ENCODE measurements around the gene NIPBL. TPM values are rescaled to one million over a fixed set of nuclear protein-coding genes. Genes with fewer than 3 reads are reported as not detected.

NIPBL gene, protein sequence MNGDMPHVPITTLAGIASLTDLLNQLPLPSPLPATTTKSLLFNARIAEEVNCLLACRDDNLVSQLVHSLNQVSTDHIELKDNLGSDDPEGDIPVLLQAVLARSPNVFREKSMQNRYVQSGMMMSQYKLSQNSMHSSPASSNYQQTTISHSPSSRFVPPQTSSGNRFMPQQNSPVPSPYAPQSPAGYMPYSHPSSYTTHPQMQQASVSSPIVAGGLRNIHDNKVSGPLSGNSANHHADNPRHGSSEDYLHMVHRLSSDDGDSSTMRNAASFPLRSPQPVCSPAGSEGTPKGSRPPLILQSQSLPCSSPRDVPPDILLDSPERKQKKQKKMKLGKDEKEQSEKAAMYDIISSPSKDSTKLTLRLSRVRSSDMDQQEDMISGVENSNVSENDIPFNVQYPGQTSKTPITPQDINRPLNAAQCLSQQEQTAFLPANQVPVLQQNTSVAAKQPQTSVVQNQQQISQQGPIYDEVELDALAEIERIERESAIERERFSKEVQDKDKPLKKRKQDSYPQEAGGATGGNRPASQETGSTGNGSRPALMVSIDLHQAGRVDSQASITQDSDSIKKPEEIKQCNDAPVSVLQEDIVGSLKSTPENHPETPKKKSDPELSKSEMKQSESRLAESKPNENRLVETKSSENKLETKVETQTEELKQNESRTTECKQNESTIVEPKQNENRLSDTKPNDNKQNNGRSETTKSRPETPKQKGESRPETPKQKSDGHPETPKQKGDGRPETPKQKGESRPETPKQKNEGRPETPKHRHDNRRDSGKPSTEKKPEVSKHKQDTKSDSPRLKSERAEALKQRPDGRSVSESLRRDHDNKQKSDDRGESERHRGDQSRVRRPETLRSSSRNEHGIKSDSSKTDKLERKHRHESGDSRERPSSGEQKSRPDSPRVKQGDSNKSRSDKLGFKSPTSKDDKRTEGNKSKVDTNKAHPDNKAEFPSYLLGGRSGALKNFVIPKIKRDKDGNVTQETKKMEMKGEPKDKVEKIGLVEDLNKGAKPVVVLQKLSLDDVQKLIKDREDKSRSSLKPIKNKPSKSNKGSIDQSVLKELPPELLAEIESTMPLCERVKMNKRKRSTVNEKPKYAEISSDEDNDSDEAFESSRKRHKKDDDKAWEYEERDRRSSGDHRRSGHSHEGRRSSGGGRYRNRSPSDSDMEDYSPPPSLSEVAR (N-terminal part only)
- 100 to 1,000 TPM; 108 to 120 TPM for total RNA-seq
- 42.0 TPM for polyA plus RNA-seq (2013, experiment 1 of 2)
- 53.6 TPM for polyA plus RNA-seq (2013, experiment 2 of 2)
- total RNA-seq: 57.4 to 512 (median 214) reads per million in 172 experiments

DNA sequence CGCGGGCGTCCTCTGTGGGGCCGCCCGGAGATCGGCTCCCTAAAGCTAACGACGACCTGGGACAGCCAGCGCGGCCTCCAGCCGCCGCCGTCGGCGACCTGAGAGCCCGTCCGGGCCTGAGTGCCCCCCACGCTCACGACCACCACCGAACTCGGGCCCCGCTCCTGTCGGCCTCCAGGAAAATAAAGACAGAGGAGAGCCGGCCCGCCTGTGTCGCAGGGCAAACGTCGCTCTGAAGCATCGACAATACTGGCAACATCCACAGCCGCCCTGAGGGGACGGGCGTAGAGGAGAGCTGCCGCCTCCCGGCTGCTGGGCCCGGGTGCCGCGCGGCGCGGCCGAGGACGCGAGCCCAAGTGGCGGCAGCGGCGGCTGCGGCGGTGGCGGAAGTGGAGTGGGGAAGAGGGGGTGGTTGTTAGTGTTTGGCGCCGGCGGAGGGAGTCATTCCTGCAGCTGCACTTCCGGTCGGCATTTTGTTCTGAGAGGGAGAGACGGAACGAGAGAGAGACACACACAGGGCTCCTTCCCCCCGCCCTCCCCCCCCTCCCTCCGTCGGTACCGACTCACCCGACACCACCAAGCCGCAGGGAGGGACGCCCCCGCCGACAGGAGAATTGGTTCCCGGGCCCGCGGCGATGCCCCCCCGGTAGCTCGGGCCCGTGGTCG lies at the start of gene NIPBL:
Gene NIPBL (plus strand): TSS at position 471 of the 666 bp plus-strand sequence. CDS start 76,928 bp downstream, outside the sequence.
- POLR2A ChIA-PET: interaction anchor here (0.6 to 3.0 kb wide), 25 partner anchors 8 to 1947 kb away, joined by 3 to 19 read pairs (median 4); partner anchors contain the start of genes LMBRD2, NADK2, NUP155 and SKP2
- ATAC-seq (ENCODE audit: poor library complexity) (peak; percentile 63), DNase-seq (peak; percentile 78 to 97 (median 86))
- Histone ChIP-seq H3K27ac (ENCODE audit: low read depth in 1 of 2, low read length in 2 of 2) (peak within 1 kb of the TSS; percentile 98 to 99), H3K4me1 (ENCODE audit: insufficient read depth, low read length) (peaks cover 15% of the 10 kb centered on the region), H3K36me3 (ENCODE audit: insufficient read depth, low read length) (no peaks in the 10 kb centered on the region), H3K27me3 (ENCODE audit: control insufficient read depth in 1 of 2, insufficient read depth in 2 of 2, low read length in 2 of 2) (no peaks in the 10 kb centered on the region), H3K4me3 (ENCODE audit: low read length) (peak within 1 kb of the TSS; percentile 94), H3K9me3 (ENCODE audit: control insufficient read depth in 1 of 2, insufficient read depth in 1 of 2, low read length in 2 of 2) (no peaks in the 10 kb centered on the region)
- H3K4me1 Mint-ChIP-seq (ENCODE audit: low read depth): peaks cover 58% of the 10 kb centered on the region
- TF ChIP-seq, protein P1, sequence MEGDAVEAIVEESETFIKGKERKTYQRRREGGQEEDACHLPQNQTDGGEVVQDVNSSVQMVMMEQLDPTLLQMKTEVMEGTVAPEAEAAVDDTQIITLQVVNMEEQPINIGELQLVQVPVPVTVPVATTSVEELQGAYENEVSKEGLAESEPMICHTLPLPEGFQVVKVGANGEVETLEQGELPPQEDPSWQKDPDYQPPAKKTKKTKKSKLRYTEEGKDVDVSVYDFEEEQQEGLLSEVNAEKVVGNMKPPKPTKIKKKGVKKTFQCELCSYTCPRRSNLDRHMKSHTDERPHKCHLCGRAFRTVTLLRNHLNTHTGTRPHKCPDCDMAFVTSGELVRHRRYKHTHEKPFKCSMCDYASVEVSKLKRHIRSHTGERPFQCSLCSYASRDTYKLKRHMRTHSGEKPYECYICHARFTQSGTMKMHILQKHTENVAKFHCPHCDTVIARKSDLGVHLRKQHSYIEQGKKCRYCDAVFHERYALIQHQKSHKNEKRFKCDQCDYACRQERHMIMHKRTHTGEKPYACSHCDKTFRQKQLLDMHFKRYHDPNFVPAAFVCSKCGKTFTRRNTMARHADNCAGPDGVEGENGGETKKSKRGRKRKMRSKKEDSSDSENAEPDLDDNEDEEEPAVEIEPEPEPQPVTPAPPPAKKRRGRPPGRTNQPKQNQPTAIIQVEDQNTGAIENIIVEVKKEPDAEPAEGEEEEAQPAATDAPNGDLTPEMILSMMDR (IDR thresholded peaks at IDR 0.05): no peak
- CTCF ChIA-PET: interaction anchor here (0.6 to 1.8 kb wide), 7 partner anchors 42 to 147 kb away, joined by 3 to 7 read pairs (median 3); no protein-coding TSS in a partner anchor
- H3K9me3 Mint-ChIP-seq: no peaks in the 10 kb centered on the region
- peak within 1 kb of the TSS; percentile 91 for H3K4me3 Mint-ChIP-seq
- intact Hi-C loops (cut with DNase I, micrococcal nuclease): loop anchor here (1.0 to 10.0 kb wide), 7 partner anchors 66 to 1962 kb away; partner anchors contain the start of genes BRIX1 (in 2 of the 2), NUP155 (in 2 of the 2), RAD1 (in 2 of the 2) and LMBRD2 (in 1 of the 2)
- H3K27me3 Mint-ChIP-seq: no peaks in the 10 kb centered on the region
- peak within 1 kb of the TSS; percentile 91 for H3K27ac Mint-ChIP-seq
- H3K36me3 Mint-ChIP-seq (ENCODE audit: low read depth): peaks cover 42% of the 10 kb centered on the region

DNA sequence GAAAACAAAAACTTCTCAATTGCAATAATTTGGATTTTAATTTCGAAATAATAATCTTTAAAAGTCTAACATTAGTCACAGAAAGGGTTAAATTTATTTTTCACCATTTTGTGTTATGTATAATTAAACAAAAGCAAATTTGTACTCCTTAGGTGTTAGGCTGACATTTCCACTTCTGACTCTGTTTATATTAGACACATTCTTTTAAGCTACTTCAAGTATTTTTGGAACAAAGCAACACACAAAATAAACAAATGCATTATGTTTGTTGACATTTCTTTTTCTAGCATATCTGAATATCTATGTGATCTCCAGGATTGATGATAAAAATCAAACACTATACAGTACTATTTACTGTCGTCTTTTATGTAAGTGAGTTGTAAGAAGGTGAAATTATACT lies 44.3 kb upstream of the NIPBL start:
- Mint-ChIP-seq H3K27ac (no peak overlapping the region), H3K4me1 (ENCODE audit: low read depth) (no peaks in the 10 kb centered on the region), H3K36me3 (ENCODE audit: low read depth) (no peaks in the 10 kb centered on the region), H3K27me3 (peaks cover 5% of the 10 kb centered on the region), H3K4me3 (no peak overlapping the region), H3K9me3 (no peaks in the 10 kb centered on the region)
- Histone ChIP-seq H3K36me3 (ENCODE audit: insufficient read depth, low read length) (no peaks in the 10 kb centered on the region), H3K9me3 (ENCODE audit: control insufficient read depth in 1 of 2, insufficient read depth in 1 of 2, low read length in 2 of 2) (no peaks in the 10 kb centered on the region), H3K4me1 (ENCODE audit: insufficient read depth, low read length) (no peaks in the 10 kb centered on the region), H3K4me3 (ENCODE audit: low read length) (no peak overlapping the region), H3K27ac (ENCODE audit: low read depth in 1 of 2, low read length in 2 of 2) (no peak overlapping the region), H3K27me3 (ENCODE audit: control insufficient read depth in 1 of 2, insufficient read depth in 2 of 2, low read length in 2 of 2) (peaks cover 5 to 6% of the 10 kb centered on the region in 2 experiments)
- DNase-seq (no peak), ATAC-seq (ENCODE audit: poor library complexity) (no peak)
- intact Hi-C loops (cut with DNase I, micrococcal nuclease): no loop called here
- ChIA-PET CTCF (no interaction called here), POLR2A (no interaction called here)
- TF ChIP-seq, protein P1 (IDR thresholded peaks at IDR 0.05): no peak
